ENCODE results near the gene CCDC66.
A peak's percentile ranks its signal among the peaks of the same experiment; 100 is the strongest.
"Not testable (repeated sequence)": the region's sequence is repeated elsewhere in the genome, so short reads cannot be mapped to it uniquely, and the experiment has no call there.

Gene CCDC66

DNA sequence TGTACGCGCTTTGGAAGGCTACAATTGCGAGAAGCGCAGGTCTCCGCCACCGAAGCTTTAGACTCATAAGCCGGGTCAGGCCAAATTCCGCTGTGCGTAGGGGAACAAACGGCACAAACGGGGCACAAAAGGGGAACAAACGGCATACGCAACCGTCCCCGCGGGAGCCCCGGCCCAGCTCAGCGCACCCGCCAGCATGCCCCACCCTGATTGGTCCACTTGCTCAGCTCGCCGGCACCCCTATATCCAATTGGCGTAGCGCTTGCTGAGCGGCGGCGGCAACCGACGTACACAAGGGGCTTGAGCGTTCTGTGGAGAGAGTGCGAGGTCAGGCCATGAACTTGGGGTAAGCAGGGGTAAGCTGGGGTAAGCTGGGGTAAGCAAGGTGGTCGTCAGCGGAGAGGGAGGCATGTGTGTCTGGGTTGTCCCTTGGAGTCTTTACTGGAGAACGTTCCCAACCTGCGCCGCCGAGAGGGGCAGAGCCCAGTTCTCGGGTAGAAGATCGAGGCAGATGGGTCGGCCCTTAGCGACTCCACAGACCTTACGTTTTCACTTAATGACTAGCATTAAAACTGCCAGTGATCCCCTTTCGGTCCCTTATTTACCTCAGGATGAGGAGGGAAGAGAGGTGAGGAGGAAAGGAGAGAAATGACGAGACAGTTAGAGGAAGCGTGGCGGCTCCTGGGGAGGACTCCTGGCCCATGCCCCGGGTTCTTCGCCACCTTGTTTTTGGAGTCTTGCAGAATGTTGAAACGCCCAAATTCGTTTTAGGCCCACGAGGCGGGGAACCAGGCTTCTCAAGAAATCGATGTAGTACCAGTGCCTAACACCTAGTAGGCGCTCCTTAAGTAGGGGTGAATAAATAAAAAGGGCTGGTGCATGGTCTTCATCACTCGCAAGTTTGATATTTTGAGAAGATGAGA is at the start of gene CCDC66:
Gene CCDC66 (plus strand): TSS at position 268 of the 923 bp plus-strand sequence. CDS start 68 bp downstream, at position 336.
- DNase-seq, result peak; percentile 95 to 96

DNA sequence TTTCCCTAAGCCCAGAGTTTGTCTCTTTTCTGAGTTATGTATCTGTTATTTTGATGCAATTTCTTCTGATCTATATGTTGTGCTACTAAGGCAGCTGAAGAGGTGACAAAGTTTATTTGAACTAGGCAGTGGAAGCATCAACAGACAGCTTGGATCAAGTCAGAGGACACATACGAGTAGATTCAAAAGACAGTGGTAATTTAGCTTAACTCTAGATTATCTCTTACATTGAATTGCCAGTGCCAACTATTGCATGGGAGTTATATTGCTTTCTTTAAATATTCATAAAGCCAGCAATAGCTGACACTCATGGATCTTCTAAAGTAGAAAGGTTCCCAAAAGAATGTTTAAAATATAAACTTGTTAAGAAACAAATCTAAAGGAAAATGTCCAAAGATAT is 37.3 kb upstream of the CCDC66 start:
- no peak for DNase-seq

DNA sequence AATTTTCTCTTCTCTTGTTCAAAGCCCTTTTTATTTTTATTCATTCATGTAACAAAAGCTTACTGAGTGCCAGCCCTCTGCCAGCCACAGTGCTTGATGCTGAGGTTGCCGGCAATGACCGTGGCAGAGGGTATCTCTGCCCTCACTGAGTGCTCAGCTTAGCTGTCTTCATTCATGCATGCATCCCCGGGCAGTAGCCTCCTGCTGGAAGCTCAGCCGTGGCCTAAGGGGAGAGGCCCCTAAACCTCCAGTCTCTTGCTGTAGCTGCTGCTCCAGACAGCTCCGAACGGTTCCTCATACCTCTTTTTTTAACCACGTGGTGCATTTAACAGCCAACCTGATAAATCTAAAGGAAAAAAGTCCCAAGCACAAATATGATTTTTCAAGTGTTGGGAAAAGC is 34.6 kb upstream of the CCDC66 start:
- DNase-seq, result no peak

DNA sequence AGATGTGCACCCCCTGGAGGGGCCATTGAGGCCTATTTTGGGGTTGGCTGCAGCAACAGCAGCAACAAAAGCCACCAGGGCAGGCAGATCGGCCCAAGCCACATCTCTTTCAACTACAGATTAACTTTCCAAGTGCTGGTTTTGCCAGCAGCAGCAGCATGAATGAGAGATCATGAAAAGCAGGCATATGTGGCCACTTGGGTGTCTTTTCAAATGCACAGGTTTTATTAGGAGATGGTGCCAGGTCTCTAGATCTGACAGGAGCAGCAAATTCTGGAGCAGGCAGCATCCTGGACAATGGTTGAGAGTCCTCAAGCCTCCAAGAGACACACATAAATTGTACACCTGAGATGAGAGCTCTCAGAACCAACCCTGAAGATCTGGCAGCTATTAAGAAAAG is 31.7 kb upstream of the CCDC66 start:
- DNase-seq, result no peak

DNA sequence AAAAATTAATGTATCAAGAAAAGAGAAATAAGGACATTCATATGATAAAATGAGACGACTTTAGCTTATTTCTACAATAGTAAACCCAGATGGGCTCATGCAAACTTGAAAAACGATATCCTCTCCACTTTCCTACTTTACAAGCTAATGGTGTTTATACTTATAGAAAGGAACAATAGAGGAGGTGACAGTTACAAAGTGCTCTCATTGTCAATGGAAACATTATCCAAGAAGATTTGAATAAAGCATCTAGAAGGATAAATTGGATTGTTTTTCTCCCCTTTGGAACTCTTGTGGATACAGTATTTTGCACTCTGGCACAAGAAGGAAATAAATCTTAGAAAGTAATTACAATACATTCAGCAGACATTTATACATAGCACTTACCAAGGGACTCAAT is 20.2 kb upstream of the CCDC66 start:
- no peak for DNase-seq

DNA sequence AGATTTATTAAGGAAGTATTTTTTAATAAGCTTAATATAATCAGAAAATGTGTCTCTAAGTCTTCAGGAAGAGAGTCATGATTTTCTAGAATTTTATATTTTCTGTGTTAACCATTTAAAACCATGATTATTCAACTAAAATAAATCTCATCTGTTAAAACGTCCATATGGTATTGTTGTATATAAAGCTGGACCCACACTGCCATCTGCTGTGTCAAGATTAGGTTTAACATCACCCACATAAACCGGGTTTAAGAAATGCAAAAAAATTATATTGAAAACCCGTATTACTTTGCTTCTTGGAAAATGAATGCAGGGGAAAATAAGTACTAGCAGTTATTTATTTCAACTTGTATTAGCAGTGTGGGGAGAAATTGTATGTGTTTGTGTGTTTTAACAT is 9.5 kb upstream of the CCDC66 start:
- DNase-seq, result no peak

DNA sequence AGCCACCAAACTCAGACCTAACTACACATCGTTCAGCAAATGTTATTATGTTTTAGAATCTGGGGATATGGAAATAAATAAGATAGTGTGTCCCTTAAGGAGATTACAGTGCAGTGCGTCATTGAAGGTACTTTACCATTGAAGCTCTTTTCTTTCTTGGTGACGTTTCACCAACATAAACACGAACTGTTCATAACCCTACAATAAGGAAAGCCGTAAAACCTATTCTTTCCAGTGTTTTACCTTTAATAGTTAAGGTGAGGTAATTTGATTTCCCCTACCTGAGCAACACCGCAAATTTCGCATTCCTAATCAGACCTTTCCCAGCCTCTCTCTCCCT is 826 bp downstream of the CCDC66 start:
- DNase-seq, result no peak

DNA sequence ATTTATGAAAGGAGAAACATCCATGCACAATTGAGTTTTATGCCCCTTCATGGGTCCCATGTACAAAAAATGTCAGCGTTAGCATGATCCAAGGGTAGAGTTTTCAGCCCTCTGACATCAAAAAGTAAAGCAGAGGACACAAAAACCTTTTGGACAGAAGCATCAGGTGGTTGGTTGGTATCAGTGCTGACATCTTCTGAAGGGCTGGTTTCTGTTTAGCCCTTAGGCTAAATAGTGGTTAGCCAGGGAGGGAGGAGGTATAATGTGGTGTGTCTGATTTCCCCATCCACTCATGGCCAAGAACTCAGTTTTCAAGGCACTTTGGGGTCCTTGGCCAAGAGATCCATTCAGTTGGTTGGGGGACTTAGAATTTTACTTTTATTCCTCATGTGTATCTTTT is 16.5 kb downstream of the CCDC66 start:
- DNase-seq, result no peak

DNA sequence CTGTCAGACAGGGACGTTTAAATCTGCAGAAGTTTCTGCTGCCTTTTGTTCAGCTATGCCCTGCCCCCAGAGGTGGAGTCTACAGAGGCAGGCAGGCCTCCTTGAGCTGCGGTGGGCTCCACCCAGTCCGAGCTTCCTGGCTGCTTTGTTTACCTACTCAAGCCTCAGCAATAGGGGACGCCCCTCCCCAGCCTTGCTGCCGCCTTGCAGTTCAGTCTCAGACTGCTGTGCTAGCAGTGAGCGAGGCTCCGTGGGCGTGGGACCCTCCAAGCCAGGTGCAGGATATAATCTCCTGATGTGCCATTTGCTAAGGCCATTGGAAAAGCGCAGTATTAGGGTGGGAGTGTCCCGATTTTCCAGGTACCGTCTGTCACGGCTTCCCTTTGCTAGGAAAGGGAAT is 25.0 kb downstream of the CCDC66 start:
- not testable (repeated sequence) for DNase-seq

DNA sequence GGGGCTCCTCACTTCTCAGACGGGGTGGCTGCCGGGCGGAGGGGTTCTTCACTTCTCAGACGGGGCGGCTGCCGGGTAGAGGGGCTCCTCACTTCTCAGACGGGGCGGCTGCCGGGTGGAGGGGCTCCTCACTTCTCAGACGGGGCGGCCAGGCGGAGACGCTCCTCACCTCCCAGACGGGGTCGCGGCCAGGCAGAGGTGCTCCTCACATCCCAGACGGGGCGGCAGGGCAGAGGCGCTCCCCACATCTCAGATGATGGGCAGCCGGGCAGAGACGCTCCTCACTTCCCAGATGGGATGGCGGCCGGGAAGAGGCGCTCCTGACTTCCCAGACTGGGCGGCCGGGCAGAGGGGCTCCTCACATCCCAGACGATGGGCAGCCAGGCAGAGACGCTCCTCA is 27.3 kb downstream of the CCDC66 start:
- not testable (repeated sequence) for DNase-seq

DNA sequence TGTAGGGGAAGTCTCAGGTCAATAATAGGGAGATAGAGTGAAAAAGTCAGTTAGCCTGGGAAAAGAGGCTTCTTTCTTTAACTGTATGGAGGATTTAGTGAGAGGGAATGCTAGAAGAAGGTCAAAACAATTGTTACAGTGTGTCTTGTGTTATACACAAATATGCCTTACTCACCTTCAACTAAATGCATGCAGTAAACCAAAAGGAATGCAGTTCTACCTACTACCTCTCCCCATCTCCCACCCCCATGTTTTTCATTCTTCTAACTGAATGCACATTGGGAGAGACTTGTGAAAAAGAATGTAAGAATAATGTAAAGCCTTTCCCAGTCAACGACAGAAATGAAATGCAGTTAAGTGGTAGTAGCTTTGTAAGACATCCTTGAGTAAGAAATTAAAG is 33.8 kb downstream of the CCDC66 start:
- no peak for DNase-seq

DNA sequence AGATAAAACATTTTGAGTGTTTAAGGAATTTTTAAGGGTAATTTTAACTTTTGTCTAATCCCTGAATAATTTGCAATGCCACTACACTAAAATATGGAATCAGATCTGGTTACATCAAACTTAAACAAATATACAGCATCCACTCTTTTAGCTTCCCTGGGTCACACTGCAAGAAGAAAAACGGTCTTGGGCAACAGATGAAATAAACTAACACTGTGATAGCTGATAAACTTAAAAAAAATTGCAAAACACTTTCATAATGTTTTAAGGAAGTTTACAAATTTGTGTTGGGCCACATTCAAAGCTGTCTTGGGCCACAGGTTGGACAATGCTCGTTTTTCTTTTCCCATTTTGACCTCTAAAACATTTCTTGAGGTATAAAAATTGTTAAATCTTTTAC is 34.3 kb downstream of the CCDC66 start:
- DNase-seq, result no peak

DNA sequence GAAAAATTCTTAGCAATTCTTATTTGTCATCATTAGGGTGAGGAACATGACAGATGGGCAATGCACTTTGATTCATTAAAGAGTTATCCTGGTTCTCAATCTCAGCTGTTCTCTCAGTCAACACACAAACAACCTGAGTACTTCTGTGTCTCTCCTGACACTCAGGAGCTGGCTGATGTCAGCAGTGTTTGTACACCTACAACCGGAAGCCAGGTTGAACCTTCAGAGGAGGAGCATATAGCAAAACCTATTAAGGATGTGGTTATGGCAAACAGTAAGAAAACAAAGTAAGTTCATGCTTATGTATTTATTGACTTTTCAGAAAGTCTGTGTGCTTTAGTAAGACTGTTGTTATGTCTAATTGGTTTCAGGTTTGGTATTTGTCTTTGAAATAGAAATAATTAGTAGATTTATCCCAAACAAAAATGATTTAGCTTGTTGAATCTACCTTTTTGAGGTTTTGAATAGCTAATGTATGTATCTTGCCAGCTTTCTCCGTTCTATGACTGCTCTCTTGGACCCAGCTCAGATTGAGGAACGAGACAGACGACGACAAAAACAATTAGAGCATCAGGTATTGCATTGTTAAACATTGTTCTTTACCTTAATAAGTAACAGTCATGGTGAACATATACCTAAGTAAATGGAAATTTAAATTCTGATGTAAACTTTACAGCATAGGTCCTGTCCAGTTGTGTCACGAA is 36.6 kb downstream of the CCDC66 start:
- peak; percentile 56 to 77 for DNase-seq

DNA sequence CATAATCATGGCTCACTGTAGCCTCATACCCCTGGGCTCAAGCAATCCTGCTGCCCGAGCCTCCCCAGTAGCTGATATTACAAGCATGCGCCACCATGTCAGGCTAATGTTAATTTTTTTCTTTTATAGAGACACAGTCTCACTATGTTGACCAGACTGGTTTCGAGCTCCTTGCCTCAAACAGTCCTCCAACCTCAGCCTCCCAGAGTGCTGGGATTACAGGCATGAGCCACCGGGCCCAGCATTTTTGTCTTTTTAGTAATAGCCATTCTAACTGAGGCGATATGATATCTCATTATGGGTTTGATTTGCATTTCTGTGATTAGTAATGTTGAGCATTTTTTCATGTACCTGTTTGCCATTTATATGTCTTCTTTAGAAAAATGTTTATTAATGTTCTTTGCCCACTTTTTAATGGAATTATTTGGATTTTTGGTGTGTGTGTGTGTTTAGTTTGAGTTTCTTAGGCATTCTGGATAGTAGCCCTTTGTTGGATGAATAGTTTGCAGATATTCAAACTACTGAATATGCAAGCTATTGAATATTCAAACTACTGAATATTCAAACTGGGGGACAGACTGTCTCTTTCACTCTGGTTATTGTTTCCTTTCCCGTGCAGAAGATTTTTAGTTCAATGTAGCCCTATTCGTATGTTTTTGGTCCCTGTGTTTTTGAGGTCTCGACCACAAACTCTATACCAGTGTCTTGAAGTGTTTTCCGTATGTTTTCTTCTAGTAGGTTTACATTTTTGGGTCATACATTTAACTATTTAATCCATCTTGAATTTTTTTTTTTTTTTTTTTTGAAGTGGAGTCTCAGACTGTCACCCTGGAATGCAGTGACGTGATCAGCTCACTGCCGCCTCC is 39.2 kb downstream of the CCDC66 start:
- DNase-seq, result no peak

DNA sequence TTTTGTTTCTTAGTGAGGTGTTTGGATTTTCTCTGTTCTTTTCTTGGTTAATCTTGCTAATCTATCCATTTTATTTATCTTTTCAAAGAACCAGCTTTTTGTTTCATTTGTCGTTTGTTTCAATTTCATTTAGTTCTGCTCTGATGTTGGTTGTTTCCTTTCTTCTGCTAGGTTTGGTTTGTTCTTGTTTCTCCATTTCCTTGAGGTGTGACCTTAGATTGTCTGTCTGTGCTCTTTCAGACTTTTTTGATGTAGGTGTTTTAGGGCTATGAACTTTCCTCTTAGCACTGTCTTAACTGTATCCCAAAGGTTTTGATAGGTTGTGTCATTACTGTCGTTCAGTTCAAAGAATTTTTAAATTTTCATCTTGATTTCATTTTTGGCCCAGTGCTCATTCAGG is 51.5 kb downstream of the CCDC66 start:
- DNase-seq, result peak in 1 of 2 donors; percentile 33

DNA sequence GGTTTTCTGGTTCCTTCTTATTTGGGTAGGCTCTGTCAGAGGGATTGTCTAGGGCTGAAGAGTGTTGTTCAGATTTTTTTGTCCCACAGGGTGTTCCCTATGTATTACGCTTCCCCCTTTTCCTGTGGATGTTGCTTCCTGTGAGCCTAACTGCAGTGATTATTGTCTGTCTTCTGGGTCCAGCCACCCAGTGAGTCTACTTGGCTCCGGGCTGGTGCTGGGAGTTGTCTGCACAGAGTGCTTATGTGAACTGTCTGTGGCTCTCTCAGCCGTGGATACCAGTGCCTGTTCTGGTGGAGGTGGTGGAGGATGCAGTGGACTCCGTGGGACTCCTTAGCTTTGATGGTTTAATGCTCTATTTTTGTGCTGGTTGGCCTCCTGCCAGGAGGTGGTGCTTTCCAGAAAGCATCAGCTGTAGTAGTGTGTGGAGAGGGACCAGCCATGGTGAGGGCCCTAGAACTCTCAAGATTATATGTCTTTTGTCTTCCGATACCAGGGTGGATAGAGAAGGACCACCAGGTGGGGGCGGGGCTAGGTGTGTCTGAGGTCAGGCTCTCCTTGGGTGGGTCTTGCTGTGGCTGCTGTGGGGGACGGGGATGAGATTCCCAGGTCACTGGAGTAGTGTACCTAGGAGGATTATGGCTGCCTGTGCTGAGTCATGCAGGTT is 53.8 kb downstream of the CCDC66 start:
- no peak for DNase-seq

DNA sequence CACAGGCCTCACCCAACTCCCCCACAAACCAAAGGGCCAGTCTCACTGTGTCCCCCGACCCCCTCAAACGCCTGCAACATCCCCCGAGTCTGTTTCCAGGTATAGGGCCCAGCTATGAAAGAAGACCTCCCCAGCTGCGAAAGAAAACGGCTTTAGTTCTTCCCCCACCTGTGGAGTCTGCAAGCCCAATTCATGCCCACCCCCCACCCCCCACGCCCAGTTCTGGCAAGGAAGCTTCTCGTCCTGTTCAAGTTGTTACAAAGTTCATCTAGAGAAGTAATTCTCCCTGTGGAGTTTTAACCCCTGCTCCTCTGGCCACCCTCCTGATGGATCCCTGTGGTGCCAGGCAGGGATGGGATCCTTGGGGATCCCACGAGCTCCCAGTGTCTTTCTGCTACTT is 54.4 kb downstream of the CCDC66 start:
- no peak for DNase-seq

DNA sequence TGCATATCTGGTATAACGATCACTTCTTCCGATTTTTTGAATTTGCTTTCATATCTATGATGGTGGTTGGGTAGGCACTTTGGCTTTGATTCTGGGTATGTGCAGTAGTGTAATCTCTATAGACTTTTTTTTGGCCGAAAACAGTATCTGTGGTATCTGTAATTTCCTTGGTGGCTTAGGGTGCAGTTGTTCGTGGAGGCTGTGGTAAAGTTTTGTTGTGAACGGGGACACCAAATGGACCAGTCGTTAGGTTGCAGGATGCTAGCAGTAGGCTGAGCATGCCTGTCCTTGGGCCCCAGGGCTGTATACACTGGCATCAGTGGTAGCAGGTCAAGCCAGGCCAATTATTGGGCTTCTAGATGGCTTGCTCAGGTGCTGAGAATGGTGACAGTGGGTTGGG is 55.2 kb downstream of the CCDC66 start:
- DNase-seq, result peak in 1 of 2 donors; percentile 11

DNA sequence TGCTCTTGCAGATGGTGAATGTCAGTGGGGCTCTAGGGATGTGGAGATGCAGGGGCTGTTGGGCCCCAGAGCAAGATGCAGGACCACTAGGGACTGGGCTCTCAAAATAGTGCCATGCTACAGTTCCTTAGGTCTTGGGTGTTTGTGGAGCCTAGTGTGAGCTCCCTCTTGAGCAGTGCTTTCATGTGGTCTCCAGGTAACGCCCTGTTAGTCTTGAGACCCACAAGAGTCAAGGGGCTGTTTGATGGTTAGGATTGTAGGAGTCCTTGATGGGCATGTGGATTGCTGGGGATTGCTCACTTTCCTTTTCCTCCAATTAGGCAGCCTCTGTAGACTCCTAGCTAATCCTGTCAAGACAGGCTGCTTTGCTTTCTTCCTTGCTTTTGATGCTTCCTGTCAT is 56.0 kb downstream of the CCDC66 start:
- DNase-seq, result no peak

DNA sequence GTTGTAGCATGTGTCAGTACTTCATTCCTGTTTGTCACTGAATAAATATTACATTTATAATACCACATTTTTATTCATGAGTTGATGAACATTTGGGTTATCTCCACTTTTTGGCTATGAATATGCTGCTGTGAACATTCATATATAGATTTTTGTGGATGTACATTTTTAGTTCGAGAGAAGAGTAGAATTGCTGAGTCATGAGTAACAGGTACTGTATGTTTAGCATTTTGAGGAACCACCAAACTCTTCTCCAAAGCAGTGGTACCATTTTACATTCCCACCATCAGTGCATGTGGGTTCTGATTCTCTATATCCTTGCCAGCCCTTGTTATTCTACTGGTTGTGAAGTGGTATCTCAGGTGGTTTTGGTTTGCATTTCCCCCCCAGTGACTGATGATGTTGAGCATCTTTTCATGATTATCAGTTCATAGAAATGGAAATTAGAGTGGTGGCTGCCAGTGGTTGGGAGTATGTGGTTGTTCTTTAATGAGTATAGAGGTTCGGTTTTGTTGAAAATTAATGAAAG is 59.6 kb downstream of the CCDC66 start:
- peak in 1 of 2 donors; percentile 16 for DNase-seq

DNA sequence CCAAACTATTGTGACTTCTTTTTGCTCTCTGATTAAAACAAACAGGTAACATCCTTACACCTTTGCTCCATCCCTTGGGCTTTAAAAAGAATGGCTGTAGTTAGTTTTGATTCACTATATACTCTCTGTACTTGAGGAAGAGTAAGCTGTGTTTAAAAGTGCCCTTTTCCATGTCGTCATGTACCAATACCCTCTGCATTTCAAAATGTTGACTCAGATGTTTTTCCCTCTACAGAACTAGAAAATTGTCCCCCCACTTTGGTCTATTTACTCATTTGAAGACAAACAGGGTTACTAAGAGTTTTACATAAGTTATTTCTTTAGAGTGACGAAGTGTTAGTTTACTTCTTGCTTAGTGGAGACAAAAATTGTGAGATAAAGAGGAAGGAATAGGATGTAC is 63.4 kb downstream of the CCDC66 start:
- no peak for DNase-seq

DNA sequence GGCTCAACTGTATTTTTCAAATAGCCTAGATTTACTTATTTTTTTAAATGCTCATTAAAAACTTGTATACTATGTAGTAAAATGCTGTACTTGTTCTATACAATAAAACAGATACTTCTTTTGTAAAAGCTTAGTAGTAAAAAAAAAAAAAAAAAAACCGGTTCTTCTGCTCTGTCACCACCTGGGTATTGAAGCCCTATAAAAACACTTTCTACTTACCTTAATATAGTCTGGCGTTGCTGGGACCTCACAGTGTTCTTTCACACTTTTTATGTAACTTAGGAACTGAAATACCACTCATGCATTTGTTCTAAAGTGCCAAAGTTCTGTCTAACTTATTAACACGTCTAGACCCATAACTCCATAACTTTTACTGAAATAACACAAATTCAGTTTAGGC is 64.7 kb downstream of the CCDC66 start:
- no peak for DNase-seq

DNA sequence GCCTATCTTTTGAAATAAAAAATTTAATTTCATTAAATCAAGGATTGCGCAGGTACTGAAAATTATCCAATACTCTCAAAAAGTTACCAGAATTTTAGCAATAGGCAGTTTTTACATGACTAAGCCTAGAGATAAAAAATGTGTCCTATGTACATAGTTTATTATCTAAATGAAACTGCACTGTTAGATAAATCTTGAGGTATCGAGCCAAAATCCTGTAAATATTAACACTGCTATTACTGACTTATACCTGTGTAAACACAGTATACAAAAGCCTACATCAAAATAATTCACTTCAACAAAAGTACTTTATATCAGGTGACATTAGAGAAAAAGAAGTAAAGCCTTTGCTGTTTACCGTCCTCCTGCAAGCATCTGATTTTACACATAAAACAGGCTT is 65.4 kb downstream of the CCDC66 start:
- no peak for DNase-seq
